ENCODE data around the gene DNAJC4. TPM values are rescaled to one million over a fixed set of nuclear protein-coding genes. Genes with fewer than 3 reads are reported as not detected.

The DNAJC4 gene
- total and polyA plus RNA-seq, 9 of the 15 experiments (the other 6 are each of a cell fraction or from before 2014, with no cell fraction given): 4.0 to 32.6 (median 19.9) TPM

- TF ChIP-seq, protein P1, sequence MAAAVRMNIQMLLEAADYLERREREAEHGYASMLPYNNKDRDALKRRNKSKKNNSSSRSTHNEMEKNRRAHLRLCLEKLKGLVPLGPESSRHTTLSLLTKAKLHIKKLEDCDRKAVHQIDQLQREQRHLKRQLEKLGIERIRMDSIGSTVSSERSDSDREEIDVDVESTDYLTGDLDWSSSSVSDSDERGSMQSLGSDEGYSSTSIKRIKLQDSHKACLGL (CRISPR knock-in tag; IDR thresholded peaks at IDR 0.05; ENCODE audit: borderline replicate concordance, poor library complexity, severe bottlenecking): peak; percentile 66
These were observed 16.2 kb downstream of the DNAJC4 start (continued) for GRCh38 chr11:64246621-64246870.

DNA sequence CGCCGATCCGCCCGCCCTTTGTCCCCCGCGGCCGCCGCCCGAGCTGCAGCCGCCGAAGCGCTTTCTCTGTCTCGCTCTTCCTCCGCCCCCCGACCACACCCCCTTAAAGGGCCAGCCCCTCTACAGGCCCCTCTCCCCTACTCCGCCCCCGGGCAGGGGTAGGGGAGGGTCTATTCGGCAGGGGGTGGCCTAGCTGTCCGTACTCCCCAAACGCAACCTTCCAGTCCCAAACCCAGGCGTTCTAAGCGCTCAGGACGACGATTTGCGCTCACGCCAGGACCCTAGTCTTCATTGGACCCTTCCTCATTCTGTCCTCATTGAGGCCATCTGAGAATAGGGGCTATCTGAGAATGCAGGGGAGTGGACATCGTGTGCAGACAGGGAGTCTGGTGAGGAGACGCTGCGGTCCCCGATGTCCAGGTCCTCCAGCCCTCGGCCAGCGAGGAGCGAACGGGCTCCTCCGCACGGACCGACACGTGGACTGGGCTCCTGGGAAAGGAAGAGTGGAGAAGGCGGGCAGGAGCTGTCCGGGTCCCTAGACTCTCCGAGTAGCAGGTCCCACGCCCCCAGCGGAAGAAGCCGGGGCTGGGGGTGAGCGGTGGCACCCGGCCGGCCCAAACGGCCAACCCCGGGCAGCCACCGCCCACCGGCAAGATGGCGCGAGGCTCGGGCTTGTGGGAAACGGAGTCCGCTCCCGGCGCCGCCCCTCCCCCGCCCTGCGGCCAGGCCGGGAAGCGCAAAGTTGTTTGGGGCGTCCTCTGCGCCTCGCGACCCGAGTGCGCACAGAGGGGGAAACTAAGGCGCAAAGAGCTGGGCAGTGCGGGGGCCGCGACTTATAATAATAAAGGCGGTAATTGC is 16.8 kb downstream of the DNAJC4 start, which contains the start of gene PPP1R14B:
Gene PPP1R14B, minus strand, starts transcription at position 73 of the 858 bp plus-strand sequence. CDS start 270 bp downstream, outside the sequence.
- in situ Hi-C loops (cut with MboI): no loop called here
- Histone ChIP-seq H3K9me3 (replicated peaks; ENCODE audit: control insufficient read depth, insufficient read depth, low read depth, low read length) (no peaks in the 10 kb centered on the region), H3K4me2 (ENCODE audit: insufficient read depth, low read length) (peak within 1 kb of the TSS; percentile 99), H3K9ac (ENCODE audit: insufficient read depth in 1 of 2, low read depth in 2 of 2, low read length in 2 of 2) (peak within 1 kb of the TSS; percentile 95 to 98), H3K9me1 (ENCODE audit: control insufficient read depth, insufficient read depth, low read length) (no peaks in the 10 kb centered on the region), H3K4me1 (replicated peaks in 1 of 2; ENCODE audit: control insufficient read depth in 2 of 2, insufficient read depth in 2 of 2, low read length in 2 of 2) (peaks cover 42 to 92% of the 10 kb centered on the region in 2 experiments), H3K27me3 (ENCODE audit: control insufficient read depth in 2 of 2, insufficient read depth in 2 of 2, low read length in 2 of 2) (no peaks in the 10 kb centered on the region), H3K79me2 (ENCODE audit: control insufficient read depth, insufficient read depth, low read length) (peaks cover 50% of the 10 kb centered on the region), H2AFZ (ENCODE audit: low read depth, low read length) (peak within 1 kb of the TSS; percentile 71), H4K20me1 (replicated peaks; ENCODE audit: control insufficient read depth, insufficient read depth, low read length) (0 out of 2 replicates have a peak, but pooled peaks cover 2% of the 10 kb centered on the region), H3K36me3 (ENCODE audit: control insufficient read depth, insufficient read depth, low read length) (peaks cover 37% of the 10 kb centered on the region), H3K27ac (ENCODE audit: extremely low read depth, low read depth, low read length) (peak within 1 kb of the TSS; percentile 98), H3K4me3 (peak within 1 kb of the TSS; percentile 98)
- ChIA-PET CTCF (ENCODE audit: low intra/inter-chr PET ratio) (no interaction called here), POLR2A (interaction anchor here (0.6 to 7.8 kb wide), 13 partner anchors 9 to 61 kb away, joined by 3 to 58 read pairs (median 4); partner anchors contain the start of genes FERMT3 and STIP1)
- BruUV-seq (replicated peaks): no TSS peak
- ATAC-seq (peak; percentile 78), FAIRE-seq (peak; percentile 61), DNase-seq (ENCODE audit: extremely low read depth in 1 of 4, low spot score in 3 of 4) (peak; percentile 72 to 93 (median 84))
- intact Hi-C loops (cut with micrococcal nuclease): loop anchor here (2.0 to 10.0 kb wide), 3 partner anchors 22 to 58 kb away; partner anchors contain the start of genes CATSPERZ, ESRRA and FERMT3
- 1% methylated on average over 62 of the region's 74 CpGs for WGBS (ENCODE audit: insufficient coverage, low coverage, missing lambda C conversion rate)
- TF ChIP-seq CCNT2 (IDR thresholded peaks at IDR 0.05; ENCODE audit: borderline replicate concordance, extremely low read depth, insufficient read length, low read depth, low read length) (peak; percentile 83), MCM3 (IDR thresholded peaks at IDR 0.05) (no peak), XRCC3 (IDR thresholded peaks at IDR 0.05) (no peak), RBM17 (IDR thresholded peaks at IDR 0.05; ENCODE audit: borderline replicate concordance, low read depth, low read length) (no peak), ZC3H8 (IDR thresholded peaks at IDR 0.05) (no peak), TARDBP (IDR thresholded peaks at IDR 0.05) (peak; percentile 63; the same call in 1 of the 2 replicates), ATF7 (IDR thresholded peaks at IDR 0.05) (peak; percentile 65; the same call in 1 of the 2 replicates), NFXL1 (CRISPR knock-in tag; IDR thresholded peaks at IDR 0.05) (no peak), CREBBP (IDR thresholded peaks at IDR 0.05; ENCODE audit: low read depth, low read length) (no peak), ZC3H4 (CRISPR knock-in tag; IDR thresholded peaks at IDR 0.05; ENCODE audit: borderline replicate concordance) (no peak), ARID2 (IDR thresholded peaks at IDR 0.05) (no peak), KDM4B (IDR thresholded peaks at IDR 0.05; ENCODE audit: borderline replicate concordance in 2 of 2, low read depth in 1 of 2) (peak in 1 of 2 experiments; percentile 57; a peak in 2 of 4 replicates), TCF15 (CRISPR knock-in tag; IDR thresholded peaks at IDR 0.05) (no peak)
- TF ChIP-seq, protein P2, sequence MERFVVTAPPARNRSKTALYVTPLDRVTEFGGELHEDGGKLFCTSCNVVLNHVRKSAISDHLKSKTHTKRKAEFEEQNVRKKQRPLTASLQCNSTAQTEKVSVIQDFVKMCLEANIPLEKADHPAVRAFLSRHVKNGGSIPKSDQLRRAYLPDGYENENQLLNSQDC (CRISPR knock-in tag; IDR thresholded peaks at IDR 0.05): no peak
- TF ChIP-seq, protein P3, sequence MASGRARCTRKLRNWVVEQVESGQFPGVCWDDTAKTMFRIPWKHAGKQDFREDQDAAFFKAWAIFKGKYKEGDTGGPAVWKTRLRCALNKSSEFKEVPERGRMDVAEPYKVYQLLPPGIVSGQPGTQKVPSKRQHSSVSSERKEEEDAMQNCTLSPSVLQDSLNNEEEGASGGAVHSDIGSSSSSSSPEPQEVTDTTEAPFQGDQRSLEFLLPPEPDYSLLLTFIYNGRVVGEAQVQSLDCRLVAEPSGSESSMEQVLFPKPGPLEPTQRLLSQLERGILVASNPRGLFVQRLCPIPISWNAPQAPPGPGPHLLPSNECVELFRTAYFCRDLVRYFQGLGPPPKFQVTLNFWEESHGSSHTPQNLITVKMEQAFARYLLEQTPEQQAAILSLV (tag; IDR thresholded peaks at IDR 0.05): 0 out of 2 replicates have a peak, but pooled peaks have one; percentile 6
- TF ChIP-seq, protein P1 (CRISPR knock-in tag; IDR thresholded peaks at IDR 0.05; ENCODE audit: borderline replicate concordance, poor library complexity, severe bottlenecking): no peak
